GM12875 (cell line): ENCODE results near the gene ADTRP.
"Not testable (repeated sequence)": the region's sequence is repeated elsewhere in the genome, so short reads cannot be mapped to it uniquely, and the experiment has no call there.

ENCODE experiments used
- H3K4me3 ChIP-seq: one replicate; pipeline ENCODE4 v1.5.1; 2011; ENCODE audit warnings: low read depth, low read length, control low read depth
- CTCF ChIP-seq: IDR thresholded peaks from 2 replicates; pipeline ENCODE4 v1.5.1; 2011; ENCODE audit warnings: low read depth, mild to moderate bottlenecking, control low read depth, inconsistent platforms, low read length, moderate library complexity, borderline replicate concordance; ENCODE audit not compliant: insufficient read depth

Gene ADTRP

GRCh38 chr6:11700118-11700718, 78.4 kb downstream of the ADTRP start:
- TF ChIP-seq CTCF: no peak

DNA sequence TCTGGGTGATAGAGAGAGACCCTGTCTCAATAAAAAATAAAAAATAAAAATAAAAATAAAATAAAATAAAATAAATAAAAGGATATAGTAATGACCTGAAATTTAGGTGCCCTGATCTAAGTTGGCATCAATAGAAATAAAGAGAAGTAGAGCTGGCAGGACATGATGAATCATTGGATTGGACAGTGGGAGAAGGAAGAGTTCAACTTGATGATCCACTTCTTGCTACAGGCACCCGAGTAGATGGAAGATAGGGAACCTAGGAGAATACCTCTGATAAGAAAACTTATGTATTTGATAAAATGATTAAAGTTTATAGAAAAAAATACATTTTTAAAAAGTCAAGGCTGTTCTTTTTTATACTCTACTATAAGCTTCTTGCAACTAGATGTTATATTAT, 79.0 kb downstream of the ADTRP start:
- no peak for TF ChIP-seq CTCF
- no peak overlapping the region for H3K4me3 ChIP-seq

More at GRCh38 chr6:11700118-11700718, 78.4 kb downstream of the ADTRP start:
- H3K4me3 ChIP-seq: no peak overlapping the region

DNA sequence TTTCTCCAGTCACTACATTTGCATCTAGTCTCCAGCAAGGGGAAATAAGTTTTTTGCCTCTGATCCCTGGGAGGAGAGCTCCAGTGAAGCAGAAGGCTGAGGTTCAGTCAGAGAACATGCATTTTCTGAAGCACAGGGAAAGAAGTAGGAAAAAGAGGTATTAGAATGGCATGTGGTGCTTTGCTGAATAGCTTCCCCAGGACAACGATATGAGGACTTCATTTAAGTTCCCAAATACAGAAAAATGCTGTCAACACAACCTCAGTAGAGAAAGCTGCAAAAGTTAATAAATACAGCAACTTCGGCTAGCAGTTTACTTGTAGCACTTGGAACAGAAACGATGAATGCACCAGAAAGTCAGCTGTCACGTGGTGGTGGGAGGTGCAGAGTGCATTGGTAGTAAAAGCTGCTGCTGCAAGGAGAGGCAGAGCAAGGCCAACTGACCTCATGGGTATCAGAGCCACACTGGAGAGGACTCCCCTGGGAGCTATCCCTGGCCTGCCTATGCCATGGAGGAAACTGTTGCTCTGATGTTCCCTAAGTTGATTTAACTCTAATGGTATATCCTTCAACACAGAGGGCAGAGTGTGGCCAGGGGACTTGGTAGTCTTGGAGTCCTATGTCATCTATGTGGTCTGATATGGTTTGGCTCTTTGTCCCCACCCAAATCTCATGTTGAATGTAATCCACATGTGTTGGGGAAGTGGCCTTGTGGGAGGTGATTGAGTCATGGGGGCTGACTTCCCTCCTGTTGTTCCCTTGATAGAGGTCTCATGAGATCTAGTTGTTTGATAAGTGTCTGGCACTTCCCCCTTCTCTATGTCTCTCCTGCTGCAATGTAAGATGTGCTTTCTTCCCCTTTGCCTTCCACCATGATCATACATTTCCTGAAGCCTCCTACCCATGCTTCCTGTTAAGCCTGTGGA, 85.9 kb downstream of the ADTRP start:
- no peak for TF ChIP-seq CTCF
- H3K4me3 ChIP-seq: no peak overlapping the region

DNA sequence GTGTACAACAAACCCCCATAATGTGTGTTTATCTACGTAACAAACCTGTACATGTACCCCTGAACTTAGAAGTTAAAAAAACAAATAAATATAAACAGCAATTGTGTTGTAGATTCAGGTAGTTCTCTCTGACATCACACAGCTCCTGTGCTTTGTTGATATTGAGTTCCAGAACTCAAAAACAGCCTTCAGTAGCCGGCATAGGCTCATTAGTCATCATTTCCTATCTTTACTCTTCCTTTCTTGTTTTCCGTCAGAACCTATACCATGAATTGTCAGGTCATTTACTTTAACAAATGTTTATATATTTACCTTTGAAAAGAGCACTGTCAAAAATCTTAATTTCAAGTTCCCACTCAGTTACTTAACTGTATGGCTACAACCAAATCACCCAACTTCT, 88.8 kb downstream of the ADTRP start:
- no peak for TF ChIP-seq CTCF
- H3K4me3 ChIP-seq: no peak overlapping the region

DNA sequence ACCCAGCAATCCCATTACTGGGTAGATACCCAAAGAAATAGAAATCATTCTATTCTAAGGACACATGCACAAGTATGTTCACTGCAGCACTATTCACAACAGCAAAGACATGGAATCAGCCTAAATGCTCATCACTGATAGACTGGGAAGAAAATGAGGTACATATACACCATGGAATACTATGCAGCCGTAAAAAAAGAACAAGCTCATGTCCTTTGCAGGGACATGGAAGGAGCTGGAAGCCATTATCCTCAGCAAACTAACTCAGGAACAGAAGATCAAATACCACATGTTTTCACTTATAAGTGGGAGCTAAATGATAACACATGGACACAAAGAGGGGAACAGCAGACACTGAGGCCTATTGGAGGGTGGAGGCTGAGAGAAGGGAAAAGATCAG, 89.2 kb downstream of the ADTRP start:
- not testable (repeated sequence) for H3K4me3 ChIP-seq

- no peak overlapping the region for H3K4me3 ChIP-seq
- no peak for TF ChIP-seq CTCF
Observed at GRCh38 chr6:11688425-11688709, 90.2 kb downstream of the ADTRP start.

- H3K4me3 ChIP-seq: no peak overlapping the region
- TF ChIP-seq CTCF: no peak
Observed at GRCh38 chr6:11685481-11686093, 93.0 kb downstream of the ADTRP start.
